Glutamatergic neuron (in vitro differentiated cells): ENCODE results near the gene SERPINB3. TPM values are rescaled to one million over a fixed set of nuclear protein-coding genes. Genes with fewer than 3 reads are reported as not detected.
"Not testable (repeated sequence)": the region's sequence is repeated elsewhere in the genome, so short reads cannot be mapped to it uniquely, and the experiment has no call there.

Source experiments
- DNase-seq: peaks from one replicate; pipeline ENCODE4 v3.0.0; 2022
- H3K27ac Mint-ChIP-seq: one replicate; pipeline ENCODE4 v1.8.0; 2020; ENCODE audit warnings: mild to moderate bottlenecking, mixed read lengths, inconsistent platforms; ENCODE audit not compliant: unreplicated experiment
- H3K27me3 Mint-ChIP-seq: one replicate; pipeline ENCODE4 v1.8.0; 2020; ENCODE audit warnings: mild to moderate bottlenecking, moderate library complexity, mixed read lengths, inconsistent platforms; ENCODE audit not compliant: unreplicated experiment
- H3K36me3 Mint-ChIP-seq: one replicate; pipeline ENCODE4 v1.8.0; 2020; ENCODE audit warnings: mild to moderate bottlenecking, mixed read lengths, inconsistent platforms; ENCODE audit not compliant: unreplicated experiment
- H3K4me1 Mint-ChIP-seq: one replicate; pipeline ENCODE4 v1.8.0; 2020; ENCODE audit warnings: mild to moderate bottlenecking, low read depth, mixed read lengths, inconsistent platforms; ENCODE audit not compliant: unreplicated experiment
- H3K4me3 Mint-ChIP-seq: one replicate; pipeline ENCODE4 v1.8.0; 2020; ENCODE audit warnings: mild to moderate bottlenecking, mixed read lengths, inconsistent platforms; ENCODE audit not compliant: unreplicated experiment
- H3K9me3 Mint-ChIP-seq: one replicate; pipeline ENCODE4 v1.8.0; 2020; ENCODE audit warnings: mild to moderate bottlenecking, moderate library complexity, mixed read lengths, inconsistent platforms; ENCODE audit not compliant: unreplicated experiment
- total RNA-seq: library from RNA; stranded (reverse); fragmentation: NEBNext Ultra II Directional; extraction: Animal tissue kit (Norgen Biotek cat#: 25700); gene quantifications from one replicate; pipeline ENCODE4 v1.2.1, GENCODE V29; 2021; ENCODE audit not compliant: unreplicated experiment
- TF ChIP-seq, protein P1 (sequence below): fragments of 200-600 bp; sonication (generic); IDR thresholded peaks from one replicate; pipeline ENCODE4 v1.5.0; 2021; ENCODE audit not compliant: partially characterized antibody, unreplicated experiment

The SERPINB3 gene
- total RNA-seq, 1 donor from 2014 or later: not detected

DNA sequence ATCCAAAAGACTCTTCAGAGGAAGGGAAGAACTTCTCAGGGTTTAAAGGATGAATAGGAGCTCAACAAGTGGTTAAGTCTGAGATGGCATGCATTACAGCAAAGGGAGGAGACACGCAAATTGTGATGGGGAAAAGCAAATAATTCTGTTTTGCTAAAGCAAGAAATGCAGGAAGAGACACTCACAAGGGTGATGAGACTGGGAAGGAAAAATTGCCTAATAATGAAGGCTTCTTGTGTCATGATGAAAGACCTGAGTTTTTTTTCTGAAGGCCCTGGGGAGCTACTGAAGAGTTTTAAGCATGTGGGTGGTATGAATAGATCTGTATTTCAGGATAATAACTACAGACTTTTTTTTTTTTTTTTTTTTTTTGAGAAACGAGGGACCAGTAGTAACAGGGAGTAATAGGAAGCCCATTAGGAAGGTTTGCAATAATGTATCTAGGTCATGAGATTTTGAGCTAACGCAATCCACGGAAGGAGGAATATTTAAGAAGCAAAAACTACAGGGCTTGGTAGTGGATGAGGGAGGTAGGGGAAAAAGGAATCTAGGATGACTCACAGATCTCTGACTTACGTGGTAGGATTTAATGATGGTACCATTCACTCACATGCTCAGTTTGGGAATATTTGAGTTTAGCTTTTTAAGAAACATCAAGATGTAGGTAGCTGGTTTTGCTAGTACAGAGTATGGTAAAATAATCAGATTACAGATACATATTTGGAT lies 16.0 kb upstream of the SERPINB3 start:
- H3K27me3 Mint-ChIP-seq: no peaks in the 10 kb centered on the region
- H3K4me1 Mint-ChIP-seq: no peaks in the 10 kb centered on the region
- no peak overlapping the region for H3K4me3 Mint-ChIP-seq
- no peak for DNase-seq
- no peak overlapping the region for H3K27ac Mint-ChIP-seq
- TF ChIP-seq, protein P1, sequence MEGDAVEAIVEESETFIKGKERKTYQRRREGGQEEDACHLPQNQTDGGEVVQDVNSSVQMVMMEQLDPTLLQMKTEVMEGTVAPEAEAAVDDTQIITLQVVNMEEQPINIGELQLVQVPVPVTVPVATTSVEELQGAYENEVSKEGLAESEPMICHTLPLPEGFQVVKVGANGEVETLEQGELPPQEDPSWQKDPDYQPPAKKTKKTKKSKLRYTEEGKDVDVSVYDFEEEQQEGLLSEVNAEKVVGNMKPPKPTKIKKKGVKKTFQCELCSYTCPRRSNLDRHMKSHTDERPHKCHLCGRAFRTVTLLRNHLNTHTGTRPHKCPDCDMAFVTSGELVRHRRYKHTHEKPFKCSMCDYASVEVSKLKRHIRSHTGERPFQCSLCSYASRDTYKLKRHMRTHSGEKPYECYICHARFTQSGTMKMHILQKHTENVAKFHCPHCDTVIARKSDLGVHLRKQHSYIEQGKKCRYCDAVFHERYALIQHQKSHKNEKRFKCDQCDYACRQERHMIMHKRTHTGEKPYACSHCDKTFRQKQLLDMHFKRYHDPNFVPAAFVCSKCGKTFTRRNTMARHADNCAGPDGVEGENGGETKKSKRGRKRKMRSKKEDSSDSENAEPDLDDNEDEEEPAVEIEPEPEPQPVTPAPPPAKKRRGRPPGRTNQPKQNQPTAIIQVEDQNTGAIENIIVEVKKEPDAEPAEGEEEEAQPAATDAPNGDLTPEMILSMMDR: no peak
- no peaks in the 10 kb centered on the region for H3K9me3 Mint-ChIP-seq
- H3K36me3 Mint-ChIP-seq: no peaks in the 10 kb centered on the region

DNA sequence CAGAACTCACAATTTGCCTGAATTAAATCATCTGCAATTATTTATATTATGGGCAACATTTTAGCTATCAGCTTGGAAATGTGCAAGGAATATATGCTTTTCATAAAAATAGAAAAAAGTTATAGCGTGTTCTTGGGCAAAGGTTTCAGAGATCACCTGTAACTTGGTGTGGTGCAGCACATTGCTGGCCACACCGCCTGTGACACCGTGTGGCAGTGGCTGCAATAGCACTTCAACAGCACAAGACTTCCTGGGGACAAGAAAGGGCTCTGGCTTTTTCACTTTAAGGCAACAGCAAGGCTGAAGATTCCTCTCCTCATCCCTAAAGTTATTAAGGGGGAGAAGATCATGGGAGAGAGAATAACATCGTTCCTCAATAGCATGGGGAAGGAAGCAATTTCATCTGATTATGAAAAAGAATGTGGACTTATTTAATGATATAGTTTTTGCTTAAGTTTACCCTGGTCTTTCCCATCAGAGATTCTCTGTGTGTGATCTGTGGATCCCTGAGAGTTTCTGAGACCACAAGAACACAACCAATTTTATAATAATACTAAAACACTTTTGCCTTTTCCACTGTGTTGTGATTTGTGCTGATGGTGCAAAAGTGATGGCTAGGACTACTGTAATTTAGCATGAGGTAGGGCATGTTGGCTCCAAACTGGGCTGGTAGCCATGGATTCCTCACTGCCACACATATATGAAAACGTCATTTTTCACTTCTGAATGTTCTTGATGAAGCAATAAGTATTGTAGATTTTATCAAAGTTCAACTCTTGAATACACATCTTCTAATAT lies 15.0 kb upstream of the SERPINB3 start:
- Mint-ChIP-seq H3K9me3 (no peaks in the 10 kb centered on the region), H3K27ac (no peak overlapping the region), H3K4me1 (no peaks in the 10 kb centered on the region), H3K36me3 (no peaks in the 10 kb centered on the region), H3K4me3 (no peak overlapping the region), H3K27me3 (no peaks in the 10 kb centered on the region)
- TF ChIP-seq, protein P1: no peak
- peak; percentile 21 for DNase-seq

DNA sequence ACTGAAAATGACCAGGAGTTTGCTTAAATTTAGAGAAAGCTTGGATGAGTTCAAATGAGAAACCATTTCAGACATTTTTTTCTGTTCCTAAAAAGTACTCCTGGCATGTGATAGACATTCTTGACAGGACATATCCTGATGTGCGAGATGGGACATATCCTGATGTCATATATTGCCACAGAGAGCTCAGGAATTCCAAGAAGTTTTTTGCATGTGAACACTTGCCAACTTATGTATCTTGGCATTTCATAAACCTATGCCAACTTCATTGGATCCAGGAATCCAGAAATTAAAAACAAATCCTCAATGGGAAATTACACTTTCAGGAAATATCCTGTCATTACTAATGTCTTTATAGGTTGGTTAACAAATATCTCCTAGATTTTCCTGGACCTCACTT lies 2.9 kb upstream of the SERPINB3 start:
- no peaks in the 10 kb centered on the region for H3K36me3 Mint-ChIP-seq
- no peaks in the 10 kb centered on the region for H3K27me3 Mint-ChIP-seq
- DNase-seq: no peak
- H3K9me3 Mint-ChIP-seq: no peaks in the 10 kb centered on the region
- TF ChIP-seq, protein P1: no peak
- no peaks in the 10 kb centered on the region for H3K4me1 Mint-ChIP-seq
- H3K27ac Mint-ChIP-seq: no peak overlapping the region
- H3K4me3 Mint-ChIP-seq: no peak overlapping the region

DNA sequence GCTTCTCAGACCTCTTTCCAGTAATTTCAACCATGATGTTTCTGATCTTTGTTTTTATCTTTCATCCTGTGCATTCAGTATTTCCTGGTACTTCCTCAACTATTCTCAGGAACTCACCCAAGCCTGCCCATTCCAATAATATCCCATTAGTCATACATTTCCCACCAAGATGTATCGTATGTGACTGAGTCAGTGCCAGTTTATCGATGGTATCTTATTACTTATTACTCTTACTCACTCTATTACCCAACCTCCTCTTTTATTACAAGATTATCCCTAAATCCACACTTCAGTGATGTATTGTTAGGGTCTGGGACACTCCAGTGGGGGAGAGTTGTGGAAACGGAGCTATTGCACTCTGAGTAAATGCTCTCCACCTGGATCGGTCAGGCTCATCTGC lies 2.8 kb downstream of the SERPINB3 start:
- not testable (repeated sequence) for H3K4me1 Mint-ChIP-seq, DNase-seq, H3K27me3 Mint-ChIP-seq, H3K36me3 Mint-ChIP-seq, H3K27ac Mint-ChIP-seq, H3K9me3 Mint-ChIP-seq, H3K4me3 Mint-ChIP-seq

DNA sequence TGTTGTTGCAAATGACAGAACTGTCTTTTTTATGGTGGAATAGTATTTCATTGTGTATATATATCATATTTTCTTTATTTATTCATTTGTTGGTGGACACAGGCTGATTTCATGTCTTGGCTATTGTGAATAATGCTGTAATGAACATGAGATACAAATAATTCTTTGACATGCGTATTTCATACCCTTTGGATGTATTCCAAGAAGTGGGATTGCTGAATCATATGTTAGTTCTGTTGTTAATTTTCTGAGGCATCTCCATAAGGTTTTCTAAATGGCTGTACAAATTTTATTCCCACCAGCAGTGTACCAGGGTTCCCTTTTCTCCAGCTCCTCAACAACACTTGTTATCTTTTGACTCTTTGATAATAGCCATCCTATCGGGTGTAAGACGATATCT lies 11.4 kb downstream of the SERPINB3 start:
- not testable (repeated sequence) for H3K4me3 Mint-ChIP-seq, H3K27ac Mint-ChIP-seq, H3K4me1 Mint-ChIP-seq, DNase-seq, H3K27me3 Mint-ChIP-seq, H3K36me3 Mint-ChIP-seq, H3K9me3 Mint-ChIP-seq

DNA sequence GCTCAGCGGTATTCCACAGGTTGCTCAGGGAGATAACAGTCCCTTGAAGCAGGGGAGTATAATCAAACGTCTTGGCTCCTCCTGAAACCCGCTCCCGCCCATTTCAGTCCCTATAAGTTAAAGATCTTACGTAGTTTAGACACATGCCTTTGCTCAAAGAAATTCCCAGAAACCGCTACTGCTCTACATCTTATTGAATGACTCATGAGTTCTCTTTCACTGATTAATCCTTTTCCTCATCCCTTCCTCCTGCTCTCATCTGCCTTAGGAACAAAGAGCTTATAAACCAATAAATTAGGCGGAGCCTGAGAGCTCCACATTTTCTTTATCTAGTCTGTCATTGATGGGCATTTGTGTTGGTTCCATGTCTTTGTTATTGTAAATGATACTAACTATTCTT lies 13.5 kb downstream of the SERPINB3 start:
- Mint-ChIP-seq H3K27me3 (no peaks in the 10 kb centered on the region), H3K9me3 (no peaks in the 10 kb centered on the region), H3K4me3 (no peak overlapping the region), H3K4me1 (no peaks in the 10 kb centered on the region), H3K36me3 (no peaks in the 10 kb centered on the region), H3K27ac (no peak overlapping the region)
- DNase-seq: no peak
- TF ChIP-seq, protein P1: no peak
